Measurements from ENCODE around the gene SMURF1. TPM values are rescaled to one million over a fixed set of nuclear protein-coding genes. Genes with fewer than 3 reads are reported as not detected.

The SMURF1 gene
- polyA plus RNA-seq, 1 donor from 2014 or later = 22.9 TPM

DNA sequence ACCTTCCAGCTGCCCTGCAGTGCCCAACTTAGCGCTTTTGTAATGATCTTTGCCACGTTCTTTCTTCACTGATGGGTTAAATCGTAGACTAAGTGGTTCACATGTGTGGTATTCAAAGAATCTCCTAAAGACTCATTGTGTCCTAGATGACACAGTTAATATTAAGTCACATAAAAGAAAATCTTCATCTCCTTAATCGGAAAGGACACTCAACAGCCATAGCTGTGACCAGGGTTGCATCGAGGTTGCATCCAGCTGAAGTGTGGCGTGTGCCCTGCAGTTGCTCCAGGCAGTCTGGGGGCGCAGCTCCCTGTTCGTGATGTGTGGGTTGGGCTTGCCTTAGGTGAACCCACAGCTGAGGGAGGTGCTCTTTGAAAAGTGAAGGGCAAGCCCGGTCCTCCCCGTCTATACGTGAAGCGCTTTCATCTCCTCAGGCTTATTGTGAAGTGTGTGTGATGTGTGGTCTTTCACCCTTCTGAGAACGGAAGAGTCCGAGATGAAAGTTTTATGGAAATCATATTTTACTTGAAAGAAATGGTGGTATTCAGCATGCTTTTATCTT is 142.9 kb downstream of the SMURF1 start:
- no peaks in the 10 kb centered on the region for H3K36me3 ChIP-seq (ENCODE audit: insufficient read depth, low read length)
- H3F3A ChIP-seq (ENCODE audit: insufficient read depth, low read length, poor library complexity, severe bottlenecking) = no peaks in the 10 kb centered on the region
- H3K27me3 ChIP-seq (ENCODE audit: insufficient read depth, low read depth, low read length) = no peaks in the 10 kb centered on the region
- no peaks in the 10 kb centered on the region for H3K9me2 ChIP-seq (ENCODE audit: insufficient read depth, low read length)
- H4K20me1 ChIP-seq (ENCODE audit: insufficient read depth) = no peaks in the 10 kb centered on the region
- H3K9me3 ChIP-seq (ENCODE audit: low read length) = no peaks in the 10 kb centered on the region
- TF ChIP-seq, protein P1, sequence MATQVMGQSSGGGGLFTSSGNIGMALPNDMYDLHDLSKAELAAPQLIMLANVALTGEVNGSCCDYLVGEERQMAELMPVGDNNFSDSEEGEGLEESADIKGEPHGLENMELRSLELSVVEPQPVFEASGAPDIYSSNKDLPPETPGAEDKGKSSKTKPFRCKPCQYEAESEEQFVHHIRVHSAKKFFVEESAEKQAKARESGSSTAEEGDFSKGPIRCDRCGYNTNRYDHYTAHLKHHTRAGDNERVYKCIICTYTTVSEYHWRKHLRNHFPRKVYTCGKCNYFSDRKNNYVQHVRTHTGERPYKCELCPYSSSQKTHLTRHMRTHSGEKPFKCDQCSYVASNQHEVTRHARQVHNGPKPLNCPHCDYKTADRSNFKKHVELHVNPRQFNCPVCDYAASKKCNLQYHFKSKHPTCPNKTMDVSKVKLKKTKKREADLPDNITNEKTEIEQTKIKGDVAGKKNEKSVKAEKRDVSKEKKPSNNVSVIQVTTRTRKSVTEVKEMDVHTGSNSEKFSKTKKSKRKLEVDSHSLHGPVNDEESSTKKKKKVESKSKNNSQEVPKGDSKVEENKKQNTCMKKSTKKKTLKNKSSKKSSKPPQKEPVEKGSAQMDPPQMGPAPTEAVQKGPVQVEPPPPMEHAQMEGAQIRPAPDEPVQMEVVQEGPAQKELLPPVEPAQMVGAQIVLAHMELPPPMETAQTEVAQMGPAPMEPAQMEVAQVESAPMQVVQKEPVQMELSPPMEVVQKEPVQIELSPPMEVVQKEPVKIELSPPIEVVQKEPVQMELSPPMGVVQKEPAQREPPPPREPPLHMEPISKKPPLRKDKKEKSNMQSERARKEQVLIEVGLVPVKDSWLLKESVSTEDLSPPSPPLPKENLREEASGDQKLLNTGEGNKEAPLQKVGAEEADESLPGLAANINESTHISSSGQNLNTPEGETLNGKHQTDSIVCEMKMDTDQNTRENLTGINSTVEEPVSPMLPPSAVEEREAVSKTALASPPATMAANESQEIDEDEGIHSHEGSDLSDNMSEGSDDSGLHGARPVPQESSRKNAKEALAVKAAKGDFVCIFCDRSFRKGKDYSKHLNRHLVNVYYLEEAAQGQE (IDR thresholded peaks at IDR 0.05; ENCODE audit: borderline replicate concordance) = no peak
- TF ChIP-seq EP300 (conservative IDR thresholded peaks at IDR 0.05; ENCODE audit: poor library complexity, severe bottlenecking) = no peak
- no peak for TF ChIP-seq RAD21 (conservative IDR thresholded peaks at IDR 0.05)
- no peak for TF ChIP-seq TAF1 (IDR thresholded peaks at IDR 0.05; ENCODE audit: low read depth)
- TF ChIP-seq POLR2AphosphoS5 (IDR thresholded peaks at IDR 0.05) = no peak
- TF ChIP-seq, protein P2, sequence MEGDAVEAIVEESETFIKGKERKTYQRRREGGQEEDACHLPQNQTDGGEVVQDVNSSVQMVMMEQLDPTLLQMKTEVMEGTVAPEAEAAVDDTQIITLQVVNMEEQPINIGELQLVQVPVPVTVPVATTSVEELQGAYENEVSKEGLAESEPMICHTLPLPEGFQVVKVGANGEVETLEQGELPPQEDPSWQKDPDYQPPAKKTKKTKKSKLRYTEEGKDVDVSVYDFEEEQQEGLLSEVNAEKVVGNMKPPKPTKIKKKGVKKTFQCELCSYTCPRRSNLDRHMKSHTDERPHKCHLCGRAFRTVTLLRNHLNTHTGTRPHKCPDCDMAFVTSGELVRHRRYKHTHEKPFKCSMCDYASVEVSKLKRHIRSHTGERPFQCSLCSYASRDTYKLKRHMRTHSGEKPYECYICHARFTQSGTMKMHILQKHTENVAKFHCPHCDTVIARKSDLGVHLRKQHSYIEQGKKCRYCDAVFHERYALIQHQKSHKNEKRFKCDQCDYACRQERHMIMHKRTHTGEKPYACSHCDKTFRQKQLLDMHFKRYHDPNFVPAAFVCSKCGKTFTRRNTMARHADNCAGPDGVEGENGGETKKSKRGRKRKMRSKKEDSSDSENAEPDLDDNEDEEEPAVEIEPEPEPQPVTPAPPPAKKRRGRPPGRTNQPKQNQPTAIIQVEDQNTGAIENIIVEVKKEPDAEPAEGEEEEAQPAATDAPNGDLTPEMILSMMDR (IDR thresholded peaks at IDR 0.05; ENCODE audit: poor library complexity, severe bottlenecking) = no peak
- no peak for TF ChIP-seq EZH2 (IDR thresholded peaks at IDR 0.05; ENCODE audit: borderline replicate concordance, insufficient read depth, low read length, poor library complexity, severe bottlenecking)
- H3K79me2 ChIP-seq (replicated peaks; ENCODE audit: insufficient read depth, low read length) = no peaks in the 10 kb centered on the region
- H3K4me2 ChIP-seq (ENCODE audit: low read length) = no peak overlapping the region
- no peak overlapping the region for H3K4me3 ChIP-seq (ENCODE audit: low read length)
- H3K27ac ChIP-seq (ENCODE audit: low read length) = no peak overlapping the region
- no peak overlapping the region for H3K9ac ChIP-seq (ENCODE audit: low read length)
- no peak overlapping the region for H2AFZ ChIP-seq (ENCODE audit: low read depth, low read length)

- no peak overlapping the region for H3K4me3 ChIP-seq (ENCODE audit: low read length)
- no peaks in the 10 kb centered on the region for H3K36me3 ChIP-seq (ENCODE audit: insufficient read depth, low read length)
Measured at GRCh38 chr7:99000196-99000903, 143.6 kb downstream of the SMURF1 start.

More at GRCh38 chr7:99000196-99000903, 143.6 kb downstream of the SMURF1 start:
- H4K20me1 ChIP-seq (ENCODE audit: insufficient read depth) = no peaks in the 10 kb centered on the region
- no peaks in the 10 kb centered on the region for H3K9me2 ChIP-seq (ENCODE audit: insufficient read depth, low read length)
- no peaks in the 10 kb centered on the region for H3K9me3 ChIP-seq (ENCODE audit: low read length)
- H3K27ac ChIP-seq (ENCODE audit: low read length) = no peak overlapping the region
- H3K4me2 ChIP-seq (ENCODE audit: low read length) = no peak overlapping the region
- H3K27me3 ChIP-seq (ENCODE audit: insufficient read depth, low read depth, low read length) = no peaks in the 10 kb centered on the region
- TF ChIP-seq EZH2 (IDR thresholded peaks at IDR 0.05; ENCODE audit: borderline replicate concordance, insufficient read depth, low read length, poor library complexity, severe bottlenecking) = no peak
- TF ChIP-seq EP300 (conservative IDR thresholded peaks at IDR 0.05; ENCODE audit: poor library complexity, severe bottlenecking) = no peak
- TF ChIP-seq, protein P2 (IDR thresholded peaks at IDR 0.05; ENCODE audit: poor library complexity, severe bottlenecking) = no peak
- no peak for TF ChIP-seq TAF1 (IDR thresholded peaks at IDR 0.05; ENCODE audit: low read depth)
- no peak for TF ChIP-seq POLR2AphosphoS5 (IDR thresholded peaks at IDR 0.05)
- no peak for TF ChIP-seq SMC3 (conservative IDR thresholded peaks at IDR 0.05; ENCODE audit: poor library complexity)
- no peak for TF ChIP-seq RAD21 (conservative IDR thresholded peaks at IDR 0.05)
- TF ChIP-seq, protein P1 (IDR thresholded peaks at IDR 0.05; ENCODE audit: borderline replicate concordance) = no peak
- no peak for TF ChIP-seq MXI1 (conservative IDR thresholded peaks at IDR 0.05; ENCODE audit: poor library complexity, severe bottlenecking)
- H3F3A ChIP-seq (ENCODE audit: insufficient read depth, low read length, poor library complexity, severe bottlenecking) = no peaks in the 10 kb centered on the region
- H2AFZ ChIP-seq (ENCODE audit: low read depth, low read length) = no peak overlapping the region
- no peaks in the 10 kb centered on the region for H3K79me2 ChIP-seq (replicated peaks; ENCODE audit: insufficient read depth, low read length)
- H3K9ac ChIP-seq (ENCODE audit: low read length) = no peak overlapping the region
